GM12878 (cell line): Measurements from ENCODE around the gene AIRE. TPM values are rescaled to one million over a fixed set of nuclear protein-coding genes. Genes with fewer than 3 reads are reported as not detected.
A peak's percentile ranks its signal among the peaks of the same experiment; 100 is the strongest.

Experiments used
- CEBPB ChIP-seq, 2 experiments: fragments of 150-350 bp in 1 of 2; IDR thresholded peaks; 2 replicates each; pipeline ENCODE4 v1.6.1; 2012 to 2014; ENCODE audit warnings: low read depth in 2 of 2, low read length in 2 of 2, borderline replicate concordance in 1 of 2, inconsistent platforms in 1 of 2
- CREM ChIP-seq: IDR thresholded peaks from 2 replicates; pipeline ENCODE4 v1.6.1; 2014; ENCODE audit warnings: antibody characterized with exemption, low read depth
- E2F8 ChIP-seq: fragments of 450-650 bp; IDR thresholded peaks from 2 replicates; pipeline ENCODE4 v1.6.1; 2018; ENCODE audit warnings: mild to moderate bottlenecking, low read depth, moderate library complexity; ENCODE audit not compliant: partially characterized antibody
- ELK1 ChIP-seq: IDR thresholded peaks from 2 replicates; pipeline ENCODE4 v1.6.1; 2012; ENCODE audit warnings: low read depth, low read length, improper control_type of control experiment
- EP300 ChIP-seq, 2 experiments: fragments of 150-350 bp in 1 of 2; IDR thresholded peaks; 2 replicates each; pipeline ENCODE4 v1.6.1; 2011 to 2012; ENCODE audit warnings: low read depth in 2 of 2, low read length in 2 of 2, borderline replicate concordance in 1 of 2, improper control_type of control experiment in 1 of 2, inconsistent platforms in 1 of 2; ENCODE audit not compliant: control insufficient read depth in 1 of 2
- ESRRA ChIP-seq: IDR thresholded peaks from 2 replicates; pipeline ENCODE4 v1.6.1; 2012; ENCODE audit warnings: mild to moderate bottlenecking, low read length, improper control_type of control experiment
- FOS ChIP-seq: IDR thresholded peaks from 3 replicates; pipeline ENCODE4 v1.6.1; 2011; ENCODE audit warnings: borderline replicate concordance; ENCODE audit not compliant: insufficient read length; ENCODE audit errors: extremely low read depth
- FOXK2 ChIP-seq: fragments of 450-650 bp; IDR thresholded peaks from 2 replicates; pipeline ENCODE4 v1.6.1; 2017; ENCODE audit warnings: mild to moderate bottlenecking, moderate library complexity
- HCFC1 ChIP-seq: fragments of 150-350 bp; IDR thresholded peaks from 2 replicates; pipeline ENCODE4 v1.6.1; 2014; ENCODE audit warnings: low read length
- HDGF ChIP-seq: fragments of 450-650 bp; IDR thresholded peaks from 2 replicates; pipeline ENCODE4 v1.6.1; 2016; ENCODE audit warnings: antibody characterized with exemption
- IKZF1 ChIP-seq: fragments of 450-650 bp; conservative IDR thresholded peaks from 2 replicates; pipeline ENCODE4 v1.6.1; 2017; ENCODE audit warnings: antibody characterized with exemption, mild to moderate bottlenecking
- MEF2A ChIP-seq: IDR thresholded peaks from 2 replicates; pipeline ENCODE4 v1.6.1; 2011; ENCODE audit warnings: low read depth, mild to moderate bottlenecking, low read length, moderate library complexity; ENCODE audit not compliant: insufficient read depth
- MYC ChIP-seq: IDR thresholded peaks from 2 replicates; pipeline ENCODE4 v1.6.1; 2011; ENCODE audit warnings: mild to moderate bottlenecking, low read length, moderate library complexity, inconsistent platforms; ENCODE audit not compliant: insufficient read depth, insufficient replicate concordance, insufficient read length, severe bottlenecking
- NFIC ChIP-seq: IDR thresholded peaks from 2 replicates; pipeline ENCODE4 v1.6.1; 2012; ENCODE audit warnings: low read depth, mild to moderate bottlenecking, inconsistent platforms, low read length, moderate library complexity
- NFXL1 ChIP-seq: fragments of 450-650 bp; IDR thresholded peaks from 2 replicates; pipeline ENCODE4 v1.6.1; 2017; ENCODE audit warnings: antibody characterized with exemption, mild to moderate bottlenecking, borderline replicate concordance
- NRF1 ChIP-seq: conservative IDR thresholded peaks from 2 replicates; pipeline ENCODE4 v1.6.1; 2011; ENCODE audit warnings: mild to moderate bottlenecking, low read depth, low read length, improper control_type of control experiment
- PKNOX1 ChIP-seq: fragments of 450-650 bp; IDR thresholded peaks from 2 replicates; pipeline ENCODE4 v1.6.1; 2016; ENCODE audit warnings: mild to moderate bottlenecking
- POLR2A ChIP-seq: IDR thresholded peaks from 2 replicates; pipeline ENCODE4 v1.6.1; 2011; ENCODE audit warnings: low read depth, mild to moderate bottlenecking, low read length
- RUNX3 ChIP-seq: IDR thresholded peaks from 2 replicates; pipeline ENCODE4 v1.6.1; 2012; ENCODE audit warnings: low read length, inconsistent platforms
- ZBED1 ChIP-seq: IDR thresholded peaks from 2 replicates; pipeline ENCODE4 v1.6.1; 2016; ENCODE audit warnings: borderline replicate concordance
- ZBTB33 ChIP-seq: fragments of 450-650 bp; IDR thresholded peaks from 2 replicates; pipeline ENCODE4 v1.6.1; 2017; ENCODE audit warnings: mild to moderate bottlenecking
- ZNF217 ChIP-seq: fragments of 450-650 bp; IDR thresholded peaks from 2 replicates; pipeline ENCODE4 v1.6.1; 2017; ENCODE audit warnings: antibody characterized with exemption, mild to moderate bottlenecking
- ZNF24 ChIP-seq: fragments of 450-650 bp; IDR thresholded peaks from 2 replicates; pipeline ENCODE4 v1.6.1; 2017; ENCODE audit warnings: antibody characterized with exemption, mild to moderate bottlenecking
- polyA plus RNA-seq, 11 experiments: library from polyadenylated mRNA; depleted of rRNA in 4 of 11; unstranded in 6 of 11; stranded (reverse) in 5 of 11; fragments of >200 nt; fragmentation: Nextera tagmentation in 4 of 11; fragmentation: Illumina TruSeq in 1 of 11; extraction: Ambion mirVana in 4 of 11; extraction: Trizol in 1 of 11; gene quantifications; 1 replicate in 1 of 11; 2 replicates in 10 of 11; pipeline versions ENCODE4 v1.2.1 to v1.2.3, GENCODE V29; 2011 to 2016; ENCODE audit warnings: inconsistent platforms in 2 of 11, missing spikeins in 2 of 11, low read depth in 1 of 11
- total RNA-seq, 4 experiments: library from RNA; depleted of rRNA in 3 of 4; stranded (reverse); fragments of >200 nt in 3 of 4; fragmentation: Illumina TruSeq in 1 of 4; extraction: Trizol in 1 of 4; gene quantifications; 2 replicates each; pipeline versions ENCODE4 v1.2.1 to v1.2.3, GENCODE V29; 2013 to 2021

Gene AIRE
- total and polyA plus RNA-seq, 10 of the 15 experiments (the other 5 are each of a cell fraction or from before 2014, with no cell fraction given), result 0.05 to 0.10 TPM; not detected in 8

GRCh38 chr21:44297525-44298290, 12.0 kb downstream of the AIRE start (continued):
- no peak for TF ChIP-seq NFIC
- TF ChIP-seq EP300 (IDR thresholded peaks at IDR 0.05; ENCODE audit: borderline replicate concordance in 1 of 2, control insufficient read depth in 1 of 2, low read depth in 2 of 2, low read length in 2 of 2), result no peak
- TF ChIP-seq MEF2A, result 0 out of 2 replicates have a peak, but pooled peaks have one; percentile 33
- TF ChIP-seq NFXL1, result no peak
- no peak for TF ChIP-seq ELK1
- no peak for TF ChIP-seq ZBTB33
- no peak for TF ChIP-seq FOS
- TF ChIP-seq RUNX3, result no peak
- no peak for TF ChIP-seq ZNF24
- TF ChIP-seq CREM, result no peak
- no peak for TF ChIP-seq ZNF217
- TF ChIP-seq E2F8, result no peak
- TF ChIP-seq IKZF1, result peak; percentile 86
- no peak for TF ChIP-seq NRF1
- TF ChIP-seq ESRRA, result no peak
- TF ChIP-seq POLR2A, result no peak
- TF ChIP-seq HCFC1, result no peak
- TF ChIP-seq ZBED1, result no peak
- peak; percentile 4; the same call in 1 of the 2 replicates for TF ChIP-seq PKNOX1
- peak; percentile 78 for TF ChIP-seq HDGF
- no peak for TF ChIP-seq CEBPB (IDR thresholded peaks at IDR 0.05; ENCODE audit: borderline replicate concordance in 1 of 2, low read depth in 2 of 2, low read length in 2 of 2)
- TF ChIP-seq FOXK2, result peak; percentile 66; the same call in 1 of the 2 replicates
- TF ChIP-seq MYC, result no peak
